ENCODE data around the gene EPS15. TPM values are rescaled to one million over a fixed set of nuclear protein-coding genes. Genes with fewer than 3 reads are reported as not detected.

The EPS15 gene
- total and polyA plus RNA-seq, 8 donors = 13.3 to 139 (median 46.8) TPM

- 89 to 93% (median 92%) methylated on average over 3 of the region's 3 CpGs for WGBS, 5 donors
- no peaks in the 10 kb centered on the region for H3K9me3 ChIP-seq
- no peak for TF ChIP-seq POLR2A (IDR thresholded peaks at IDR 0.05)
- no peak for TF ChIP-seq CTCF (IDR thresholded peaks at IDR 0.05)
- TF ChIP-seq EP300 (IDR thresholded peaks at IDR 0.05) = no peak
- no peak for TF ChIP-seq POLR2AphosphoS5 (IDR thresholded peaks at IDR 0.05)
- H3K27me3 ChIP-seq = peaks cover 0 to 26% (median 7%) of the 10 kb centered on the region in 3 donors
- intact Hi-C loops (cut with DNase I; ENCODE audit: low total_unique reads) = no loop called here
- H3K27ac ChIP-seq = peak overlapping the region in 3 of 5 donors; percentile 82 to 93 (median 90)
- H3K36me3 ChIP-seq = no peaks in the 10 kb centered on the region
- DNase-seq = no peak
- H3K4me3 ChIP-seq = no peak overlapping the region
- peaks cover 7 to 26% (median 22%) of the 10 kb centered on the region in 4 donors for H3K4me1 ChIP-seq
Observed at GRCh38 chr1:51328279-51328678, 190.8 kb downstream of the EPS15 start.

GRCh38 chr1:51327386-51327785 lies 191.7 kb downstream of the EPS15 start:
- no peak for DNase-seq
- Histone ChIP-seq H3K4me3 (no peak overlapping the region), H3K27me3 (peaks cover 0 to 26% (median 7%) of the 10 kb centered on the region in 3 donors), H3K36me3 (no peaks in the 10 kb centered on the region), H3K9me3 (no peaks in the 10 kb centered on the region), H3K27ac (no peak overlapping the region), H3K4me1 (peaks cover 7 to 26% (median 22%) of the 10 kb centered on the region in 4 donors)
- TF ChIP-seq POLR2AphosphoS5 (IDR thresholded peaks at IDR 0.05) (no peak), POLR2A (IDR thresholded peaks at IDR 0.05) (no peak)
- intact Hi-C loops (cut with DNase I; ENCODE audit: low total_unique reads) = no loop called here
- WGBS, 5 donors = 85 to 92% (median 85%) methylated on average over 5 of the region's 5 CpGs

GRCh38 chr1:51326839-51327238 lies 192.2 kb downstream of the EPS15 start:
- Histone ChIP-seq H3K4me3 (no peak overlapping the region), H3K27me3 (peaks cover 0 to 26% (median 7%) of the 10 kb centered on the region in 3 donors), H3K4me1 (peaks cover 7 to 26% (median 22%) of the 10 kb centered on the region in 4 donors), H3K9me3 (no peaks in the 10 kb centered on the region), H3K36me3 (no peaks in the 10 kb centered on the region), H3K27ac (no peak overlapping the region)
- intact Hi-C loops (cut with DNase I; ENCODE audit: low total_unique reads) = no loop called here
- WGBS, 5 donors = 81 to 86% (median 84%) methylated on average over 7 to 8 of the region's 8 CpGs
- TF ChIP-seq POLR2AphosphoS5 (IDR thresholded peaks at IDR 0.05) (no peak), CTCF (IDR thresholded peaks at IDR 0.05) (no peak), EP300 (IDR thresholded peaks at IDR 0.05) (no peak), POLR2A (IDR thresholded peaks at IDR 0.05) (no peak)
- DNase-seq = no peak

- DNase-seq = no peak
Observed at GRCh38 chr1:51325878-51326755, 192.9 kb downstream of the EPS15 start.

More at GRCh38 chr1:51325878-51326755, 192.9 kb downstream of the EPS15 start:
- WGBS, 5 donors = 82 to 88% (median 85%) methylated on average over 11 to 16 of the region's 16 CpGs
- H3K4me1 ChIP-seq = peaks cover 5 to 20% (median 18%) of the 10 kb centered on the region in 4 donors
- no peak overlapping the region for H3K4me3 ChIP-seq
- no peaks in the 10 kb centered on the region for H3K9me3 ChIP-seq
- H3K27me3 ChIP-seq = peaks cover 0 to 23% (median 7%) of the 10 kb centered on the region in 3 donors
- H3K36me3 ChIP-seq = no peaks in the 10 kb centered on the region
- intact Hi-C loops (cut with DNase I; ENCODE audit: low total_unique reads) = no loop called here
- H3K27ac ChIP-seq = no peak overlapping the region
- TF ChIP-seq POLR2AphosphoS5 (IDR thresholded peaks at IDR 0.05) = no peak
- TF ChIP-seq POLR2A (IDR thresholded peaks at IDR 0.05) = no peak
- no peak for TF ChIP-seq EP300 (IDR thresholded peaks at IDR 0.05)
- no peak for TF ChIP-seq CTCF (IDR thresholded peaks at IDR 0.05)

All from stomach (tissue), 9 donors.